IPS DF 4.7 (cell line): Measurements from ENCODE around the gene DGCR2.

Experiments
- DNase-seq: peaks from one replicate; pipeline ENCODE4 v3.0.0-alpha.2; 2013; ENCODE audit warnings: low spot score; ENCODE audit errors: extremely low read depth

The DGCR2 gene

DNA sequence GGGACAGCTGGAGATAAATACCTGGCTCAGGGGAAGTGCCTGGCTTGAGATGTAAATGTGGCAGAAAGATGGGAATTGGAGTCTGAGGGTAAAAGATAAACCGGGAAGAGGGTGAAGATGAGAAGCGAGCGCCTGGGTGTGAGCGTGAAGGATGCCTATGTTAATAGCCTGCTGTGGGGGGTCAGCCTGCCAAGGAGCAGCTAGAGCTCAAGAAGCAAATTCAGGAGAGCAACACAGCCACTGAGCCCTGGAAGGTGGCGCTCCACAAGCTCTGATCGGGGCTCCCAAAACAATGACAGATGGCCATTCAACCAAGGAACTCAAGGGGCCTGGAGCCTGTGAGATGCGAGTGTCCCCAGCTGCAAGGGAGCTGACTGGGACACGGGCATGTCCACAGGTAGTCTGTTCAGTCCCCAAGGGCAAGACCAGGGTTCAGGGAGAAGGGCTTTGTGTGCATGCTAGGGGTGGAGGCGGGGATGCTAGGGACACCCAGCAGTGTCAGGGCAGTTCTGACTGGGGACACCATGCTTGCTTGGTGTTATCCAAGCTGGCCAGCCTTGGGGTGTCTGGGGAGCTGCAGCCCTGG, 25.1 kb upstream of the DGCR2 start:
- no peak for DNase-seq

DNA sequence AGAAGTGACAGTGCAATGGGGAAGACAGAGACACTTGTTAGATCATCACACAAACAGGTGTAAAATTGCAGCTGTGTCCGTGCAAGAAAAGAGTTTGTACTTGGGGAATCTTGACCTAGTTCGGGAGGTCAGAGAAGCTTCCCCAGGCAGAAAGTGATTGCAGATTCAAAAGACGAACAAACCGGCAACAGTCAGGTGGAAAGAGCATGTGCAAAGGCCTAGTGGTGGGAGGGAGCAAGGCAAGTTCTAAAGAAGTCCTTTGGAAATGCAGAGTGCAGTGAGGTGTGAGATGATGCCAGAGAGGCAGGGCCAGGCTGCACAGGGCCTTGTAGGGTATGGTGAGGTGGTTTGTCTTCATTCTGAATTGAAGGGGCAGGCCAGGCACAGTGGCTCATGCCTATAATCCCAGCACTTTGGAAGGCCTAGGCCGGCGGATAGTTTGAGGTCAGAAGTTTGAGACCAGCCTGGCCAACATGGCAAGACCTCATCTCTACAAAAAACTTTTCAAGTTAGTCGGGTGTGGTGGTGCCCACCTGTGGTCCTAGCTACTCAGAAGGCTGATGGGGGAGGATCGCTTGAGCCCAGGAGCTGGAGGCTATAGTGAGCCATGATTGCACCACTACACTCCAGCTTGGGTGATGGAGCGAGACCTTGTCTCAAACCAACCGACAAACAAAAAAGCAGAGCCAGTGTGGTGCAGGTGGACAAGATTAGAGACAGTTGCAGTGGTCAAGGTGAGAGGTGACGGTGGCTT, 24.2 kb upstream of the DGCR2 start:
- no peak for DNase-seq

GRCh38 chr22:19143967-19144400, 21.8 kb upstream of the DGCR2 start:
- DNase-seq, result no peak

GRCh38 chr22:19143212-19143611, 21.0 kb upstream of the DGCR2 start:
- DNase-seq, result no peak

GRCh38 chr22:19142394-19142793, 20.2 kb upstream of the DGCR2 start:
- DNase-seq, result no peak

- no peak for DNase-seq
Observed at GRCh38 chr22:19139974-19140373, 17.8 kb upstream of the DGCR2 start.

- no peak for DNase-seq
Observed at GRCh38 chr22:19139001-19139356, 16.8 kb upstream of the DGCR2 start.

DNA sequence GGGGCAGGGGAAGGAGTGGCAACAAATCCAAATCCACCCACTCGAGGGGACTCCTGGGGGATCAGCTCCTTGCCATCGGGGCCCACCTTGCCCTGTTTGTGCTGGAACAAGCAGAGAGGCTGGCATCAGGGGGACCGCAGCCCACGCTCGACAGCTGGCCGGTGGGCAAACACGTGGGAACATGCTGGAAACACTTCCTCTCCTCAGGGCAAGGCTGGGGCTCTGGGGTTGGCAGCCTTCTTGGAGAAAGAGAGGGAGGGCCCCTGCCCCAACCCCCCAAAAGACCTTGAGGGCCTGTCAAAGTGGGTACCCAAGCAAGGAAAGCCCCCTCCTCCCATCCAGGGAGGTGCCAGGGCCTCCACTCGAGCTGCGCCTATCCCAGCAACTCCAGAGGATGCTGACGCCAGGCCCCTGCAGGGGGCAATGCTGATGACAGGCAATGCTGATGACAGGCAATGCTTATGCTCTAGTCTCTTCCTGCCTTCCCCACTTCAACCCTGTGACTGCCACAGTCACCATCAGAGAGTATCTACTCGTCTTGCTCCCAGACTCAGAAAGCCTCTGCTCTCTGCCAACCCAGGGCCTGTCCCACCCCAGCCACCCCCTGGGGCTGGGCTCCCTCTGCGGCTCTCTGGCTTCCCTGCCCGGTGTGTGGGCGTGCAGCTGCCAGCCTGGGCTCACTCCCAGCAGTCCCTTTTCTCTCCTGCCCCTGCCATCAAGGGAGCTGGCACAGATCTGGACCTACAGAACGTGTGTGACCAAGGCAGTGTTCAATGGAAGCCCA, 16.2 kb upstream of the DGCR2 start:
- DNase-seq, result no peak

DNA sequence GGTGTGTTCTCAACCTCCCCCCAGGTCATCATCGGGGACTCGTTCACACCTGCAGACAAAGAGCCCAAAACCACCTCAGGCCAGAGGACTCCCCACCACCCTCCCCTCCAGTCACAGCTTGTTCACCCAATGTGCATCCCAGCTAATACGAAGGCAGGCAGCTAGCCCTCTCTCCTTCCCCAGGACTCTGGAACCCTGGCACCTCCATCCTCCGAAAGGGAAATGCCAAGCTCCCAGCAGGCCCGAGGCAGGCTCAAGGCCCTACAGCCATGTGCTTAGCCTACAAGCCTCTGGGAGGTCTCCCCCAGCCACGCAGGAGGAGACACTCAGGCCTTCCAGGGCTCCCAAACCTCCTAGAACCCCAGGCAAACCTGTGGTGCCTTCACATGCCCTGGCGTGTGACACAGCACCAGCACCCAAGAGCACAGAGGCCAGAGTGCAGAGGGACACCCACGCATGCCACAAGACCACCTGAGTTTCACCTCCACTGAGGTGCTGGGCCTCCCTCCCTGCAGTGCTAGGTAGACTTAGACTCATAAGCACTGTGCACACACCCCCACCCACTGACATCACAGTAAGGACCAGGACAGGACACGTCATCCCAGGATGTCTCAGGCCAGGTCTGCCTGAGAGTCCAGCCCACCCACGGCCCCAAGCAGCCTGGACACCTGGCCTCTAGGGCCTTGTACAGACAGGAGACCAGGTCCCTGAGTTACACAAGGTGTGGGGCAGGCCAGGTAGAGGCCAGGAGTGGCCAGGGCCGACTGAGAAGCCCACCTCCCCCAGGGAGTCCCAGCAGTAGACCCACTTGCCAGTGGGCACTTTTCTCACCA, 15.4 kb upstream of the DGCR2 start:
- DNase-seq, result no peak

DNA sequence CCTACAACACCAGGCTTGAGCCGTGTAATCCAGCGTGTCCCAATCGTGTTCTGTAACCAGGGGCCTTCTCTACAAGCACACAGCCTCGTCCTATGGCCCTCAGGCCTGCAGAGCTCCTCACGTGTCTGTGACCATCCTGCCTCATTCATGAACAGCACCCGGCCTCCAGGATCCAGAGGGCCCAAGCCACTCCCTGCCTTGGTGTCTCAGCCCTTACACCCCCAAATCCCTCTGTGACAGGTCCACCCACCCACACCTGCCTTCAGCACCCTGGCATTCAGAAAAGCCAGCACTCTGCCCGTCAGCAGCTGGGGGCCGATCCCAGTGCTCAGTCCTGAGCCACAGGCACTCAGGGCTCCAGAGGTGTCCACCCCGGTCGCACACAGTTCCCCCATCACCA, 14.7 kb upstream of the DGCR2 start:
- no peak for DNase-seq

DNA sequence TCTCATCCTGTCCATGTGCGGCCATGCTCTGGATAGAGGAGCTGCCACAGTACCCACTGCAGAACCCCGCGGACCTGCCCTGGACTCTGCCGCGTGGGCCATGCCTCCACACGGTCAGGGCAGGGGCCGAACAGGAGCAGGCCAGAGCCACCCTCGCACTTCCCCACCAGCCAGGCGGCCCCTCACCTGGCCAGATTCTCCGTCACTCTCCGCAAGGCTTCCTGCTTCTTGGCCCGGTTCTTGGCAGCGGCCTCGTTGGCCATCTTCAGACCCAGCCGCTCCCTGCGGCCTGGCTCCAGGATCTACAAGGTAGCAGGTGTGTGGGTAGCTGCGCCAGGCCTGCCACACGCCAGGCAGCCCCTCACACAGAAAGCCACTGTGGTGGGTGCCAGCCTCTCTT, 12.7 kb upstream of the DGCR2 start:
- no peak for DNase-seq

- DNase-seq, result no peak
Observed at GRCh38 chr22:19134176-19134831, 12.1 kb upstream of the DGCR2 start.

GRCh38 chr22:19133561-19133960, 11.3 kb upstream of the DGCR2 start:
- DNase-seq, result no peak

- no peak for DNase-seq
Observed at GRCh38 chr22:19132693-19133400, 10.6 kb upstream of the DGCR2 start.

DNA sequence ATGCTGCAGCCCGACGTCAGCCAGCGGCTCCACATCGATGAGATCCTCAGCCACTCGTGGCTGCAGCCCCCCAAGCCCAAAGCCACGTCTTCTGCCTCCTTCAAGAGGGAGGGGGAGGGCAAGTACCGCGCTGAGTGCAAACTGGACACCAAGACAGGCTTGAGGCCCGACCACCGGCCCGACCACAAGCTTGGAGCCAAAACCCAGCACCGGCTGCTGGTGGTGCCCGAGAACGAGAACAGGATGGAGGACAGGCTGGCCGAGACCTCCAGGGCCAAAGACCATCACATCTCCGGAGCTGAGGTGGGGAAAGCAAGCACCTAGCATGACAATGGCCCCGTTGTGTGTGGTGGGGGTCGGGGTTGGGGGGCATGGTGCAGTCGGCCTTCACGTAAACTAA, 9.9 kb upstream of the DGCR2 start:
- no peak for DNase-seq

- no peak for DNase-seq
Observed at GRCh38 chr22:19131685-19132015, 9.4 kb upstream of the DGCR2 start.

GRCh38 chr22:19130959-19131684, 8.9 kb upstream of the DGCR2 start, which contains the start of gene TSSK2:
Gene TSSK2 (plus strand): TSS chr22:19131308. CDS start chr22:19131400, 92 bp downstream.
- DNase-seq, result no peak

DNA sequence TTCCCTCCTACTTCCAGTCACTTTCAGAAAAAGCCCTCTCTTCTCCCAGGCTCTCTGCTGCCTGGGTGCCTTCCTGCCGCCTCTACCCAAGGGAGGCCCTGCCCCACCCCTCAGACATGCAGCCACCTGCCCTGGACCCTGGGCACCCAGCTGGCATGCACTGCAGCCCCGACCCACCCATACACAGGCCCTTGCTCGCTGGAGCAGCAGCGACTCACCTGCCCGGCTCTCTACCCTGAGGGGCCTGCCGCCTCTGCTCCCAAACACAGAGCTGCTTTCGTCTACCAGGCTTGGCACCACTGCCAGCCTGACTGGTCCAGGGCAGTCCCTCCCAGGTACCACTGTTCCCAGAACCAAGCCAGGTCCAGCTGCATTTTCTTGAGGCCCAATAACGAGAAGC, 7.7 kb upstream of the DGCR2 start:
- no peak for DNase-seq

GRCh38 chr22:19128946-19129727, 6.9 kb upstream of the DGCR2 start:
- DNase-seq, result no peak
